ENCODE results near the gene SLC17A5.
"Not testable (repeated sequence)": the region's sequence is repeated elsewhere in the genome, so short reads cannot be mapped to it uniquely, and the experiment has no call there.

The SLC17A5 gene

GRCh38 chr6:73665686-73666319, 12.0 kb upstream of the SLC17A5 start:
- no peak for DNase-seq

GRCh38 chr6:73664701-73665100, 10.9 kb upstream of the SLC17A5 start:
- DNase-seq: no peak

GRCh38 chr6:73657201-73657600, 3.4 kb upstream of the SLC17A5 start:
- no peak for DNase-seq

GRCh38 chr6:73656531-73657145, 2.8 kb upstream of the SLC17A5 start:
- no peak for DNase-seq

GRCh38 chr6:73655341-73655917, 1.6 kb upstream of the SLC17A5 start:
- DNase-seq: no peak

GRCh38 chr6:73652637-73653570, 888 bp downstream of the SLC17A5 start:
- DNase-seq: peak; percentile 49

GRCh38 chr6:73649783-73650182, 4.0 kb downstream of the SLC17A5 start:
- no peak for DNase-seq

- no peak for DNase-seq
Measured at GRCh38 chr6:73648166-73648565, 5.6 kb downstream of the SLC17A5 start.

GRCh38 chr6:73644941-73645591, 8.7 kb downstream of the SLC17A5 start:
- no peak for DNase-seq

- no peak for DNase-seq
Measured at GRCh38 chr6:73644030-73644429, 9.8 kb downstream of the SLC17A5 start.

- DNase-seq: no peak
Measured at GRCh38 chr6:73642530-73642929, 11.3 kb downstream of the SLC17A5 start.

- DNase-seq: no peak
Measured at GRCh38 chr6:73640179-73640750, 13.5 kb downstream of the SLC17A5 start.

- no peak for DNase-seq
Measured at GRCh38 chr6:73639040-73639439, 14.8 kb downstream of the SLC17A5 start.

GRCh38 chr6:73637404-73637803, 16.4 kb downstream of the SLC17A5 start:
- DNase-seq: no peak

- DNase-seq: no peak
Measured at GRCh38 chr6:73636048-73636447, 17.7 kb downstream of the SLC17A5 start.

- no peak for DNase-seq
Measured at GRCh38 chr6:73632346-73632745, 21.4 kb downstream of the SLC17A5 start.

- no peak for DNase-seq
Measured at GRCh38 chr6:73631849-73632248, 21.9 kb downstream of the SLC17A5 start.

- no peak for DNase-seq
Measured at GRCh38 chr6:73630401-73630800, 23.4 kb downstream of the SLC17A5 start.

- no peak for DNase-seq
Measured at GRCh38 chr6:73624896-73625295, 28.9 kb downstream of the SLC17A5 start.

GRCh38 chr6:73623480-73623879, 30.3 kb downstream of the SLC17A5 start:
- not testable (repeated sequence) for DNase-seq

- not testable (repeated sequence) for DNase-seq
Measured at GRCh38 chr6:73618082-73618481, 35.7 kb downstream of the SLC17A5 start.

- no peak for DNase-seq
Measured at GRCh38 chr6:73614802-73615201, 39.0 kb downstream of the SLC17A5 start.

Data from GDM1 (cell line).